CD8-positive, alpha-beta memory T cell (primary cell): ENCODE results near the gene B4GALNT4. TPM values are rescaled to one million over a fixed set of nuclear protein-coding genes. Genes with fewer than 3 reads are reported as not detected.
A peak's percentile ranks its signal among the peaks of the same experiment; 100 is the strongest.

Source experiments
- CTCF ChIA-PET: fragments of 350-600 bp; sonication (Branson Sonifier 250); formaldehyde crosslinking; loops from one replicate; lab custom pipeline; 2021; ENCODE audit warnings: antibody characterized with exemption; lab: Charles Lee
- POLR2A ChIA-PET: fragments of 350-600 bp; sonication (Branson Sonifier 250); formaldehyde crosslinking; loops from one replicate; lab custom pipeline; 2021; ENCODE audit warnings: antibody characterized with exemption; lab: Charles Lee
- DNase-seq, 5 donors: peaks; one replicate each; pipeline versions ENCODE4 v3.0.0 to v3.0.0-alpha.2; 2020 to 2022; ENCODE audit warnings: mixed read lengths in 1 of 5
- H3K27ac ChIP-seq: one replicate; pipeline ENCODE4 v1.7.0; 2013; ENCODE audit warnings: low read depth, mild to moderate bottlenecking, low read length, moderate library complexity
- H3K27me3 ChIP-seq: 2 replicates; pipeline ENCODE4 v1.7.0; 2013; ENCODE audit warnings: low read length, mild to moderate bottlenecking; ENCODE audit not compliant: insufficient read depth, poor library complexity, severe bottlenecking
- H3K36me3 ChIP-seq: 2 replicates; pipeline ENCODE4 v1.7.0; 2013; ENCODE audit warnings: mild to moderate bottlenecking, low read length, moderate library complexity; ENCODE audit not compliant: insufficient read depth
- H3K4me1 ChIP-seq: 2 replicates; pipeline ENCODE4 v1.7.0; 2013; ENCODE audit warnings: mild to moderate bottlenecking, low read length, moderate library complexity; ENCODE audit not compliant: insufficient read depth
- H3K4me3 ChIP-seq: 2 replicates; pipeline ENCODE4 v1.7.0; 2013; ENCODE audit warnings: mild to moderate bottlenecking, low read length
- H3K9me3 ChIP-seq: 2 replicates; pipeline ENCODE4 v1.7.0; 2013; ENCODE audit warnings: mild to moderate bottlenecking, low read length
- H3K27ac Mint-ChIP-seq, 8 donors: one replicate each; pipeline ENCODE4 v1.8.0; 2020 to 2021; ENCODE audit warnings: mixed read lengths in 8 of 8, mild to moderate bottlenecking in 6 of 8, inconsistent platforms in 3 of 8, moderate library complexity in 3 of 8
- H3K27me3 Mint-ChIP-seq, 2 donors: one replicate each; pipeline ENCODE4 v1.8.0; 2020 to 2021; ENCODE audit warnings: mixed read lengths in 2 of 2, mild to moderate bottlenecking in 1 of 2, moderate library complexity in 1 of 2
- H3K36me3 Mint-ChIP-seq, 3 donors: one replicate each; pipeline ENCODE4 v1.8.0; 2020 to 2021; ENCODE audit warnings: mixed read lengths in 3 of 3, inconsistent platforms in 1 of 3, mild to moderate bottlenecking in 1 of 3
- H3K4me1 Mint-ChIP-seq, 3 donors: one replicate each; pipeline ENCODE4 v1.8.0; 2020 to 2021; ENCODE audit warnings: mixed read lengths in 3 of 3, inconsistent platforms in 1 of 3, mild to moderate bottlenecking in 1 of 3
- H3K4me3 Mint-ChIP-seq, 7 donors: one replicate each; pipeline ENCODE4 v1.8.0; 2020 to 2021; ENCODE audit warnings: mixed read lengths in 7 of 7, mild to moderate bottlenecking in 6 of 7, moderate library complexity in 4 of 7, inconsistent platforms in 2 of 7
- H3K9me3 Mint-ChIP-seq, 5 donors: one replicate each; pipeline ENCODE4 v1.8.0; 2020 to 2022; ENCODE audit warnings: mixed read lengths in 5 of 5, mild to moderate bottlenecking in 3 of 5, moderate library complexity in 2 of 5, inconsistent platforms in 1 of 5
- polyA plus RNA-seq: library from polyadenylated mRNA; unstranded; fragments of 300-500 nt; fragmentation: Illumina TruSeq; gene quantifications from one replicate; pipeline ENCODE4 v1.2.3, GENCODE V29; 2021
- total RNA-seq, 2 experiments: library from RNA; stranded (reverse); gene quantifications; one replicate each; pipeline ENCODE4 v1.2.3, GENCODE V29; 2021

B4GALNT4 gene
- total and polyA plus RNA-seq, 3 experiments from 2014 or later, result 0.31 to 0.81 (median 0.47) TPM

- peaks cover 0 to 2% of the 10 kb centered on the region in 2 donors for H3K27me3 Mint-ChIP-seq
- peaks cover 9% of the 10 kb centered on the region for H3K4me1 ChIP-seq
- no peak overlapping the region for H3K4me3 Mint-ChIP-seq
- H3K36me3 Mint-ChIP-seq, result peaks cover 0 to 3% (median 0%) of the 10 kb centered on the region in 3 donors
- peaks cover 0 to 7% (median 2%) of the 10 kb centered on the region in 5 donors for H3K9me3 Mint-ChIP-seq
- ChIA-PET CTCF (no interaction called here), POLR2A (no interaction called here)
- DNase-seq, result no peak
- H3K27me3 ChIP-seq, result no peaks in the 10 kb centered on the region
- H3K4me1 Mint-ChIP-seq, result peaks cover 13 to 19% (median 18%) of the 10 kb centered on the region in 3 donors
- no peaks in the 10 kb centered on the region for H3K36me3 ChIP-seq
- no peak overlapping the region for H3K27ac ChIP-seq
- H3K9me3 ChIP-seq, result no peaks in the 10 kb centered on the region
- no peak overlapping the region for H3K27ac Mint-ChIP-seq
- no peak overlapping the region for H3K4me3 ChIP-seq
Observed at GRCh38 chr11:390175-390574, 20.9 kb downstream of the B4GALNT4 start.

- H3K4me1 Mint-ChIP-seq, result peaks cover 17 to 19% (median 18%) of the 10 kb centered on the region in 3 donors
- H3K9me3 Mint-ChIP-seq, result peaks cover 0 to 7% (median 2%) of the 10 kb centered on the region in 5 donors
- H3K9me3 ChIP-seq, result no peaks in the 10 kb centered on the region
- H3K27me3 Mint-ChIP-seq, result peaks cover 0 to 2% of the 10 kb centered on the region in 2 donors
- no peak overlapping the region for H3K4me3 ChIP-seq
- H3K36me3 ChIP-seq, result no peaks in the 10 kb centered on the region
- no peak overlapping the region for H3K27ac ChIP-seq
- POLR2A ChIA-PET, result no interaction called here
- H3K27me3 ChIP-seq, result no peaks in the 10 kb centered on the region
- H3K36me3 Mint-ChIP-seq, result peaks cover 0 to 3% (median 0%) of the 10 kb centered on the region in 3 donors
- CTCF ChIA-PET, result no interaction called here
- no peak for DNase-seq
- H3K4me3 Mint-ChIP-seq, result no peak overlapping the region
- H3K27ac Mint-ChIP-seq, result no peak overlapping the region
- H3K4me1 ChIP-seq, result peaks cover 9% of the 10 kb centered on the region
Observed at GRCh38 chr11:391117-392017, 22.1 kb downstream of the B4GALNT4 start.

- POLR2A ChIA-PET, result no interaction called here
- H3K9me3 Mint-ChIP-seq, result peaks cover 0 to 1% (median 0%) of the 10 kb centered on the region in 5 donors
- H3K27ac Mint-ChIP-seq, result no peak overlapping the region
- no peak for DNase-seq
- H3K4me1 Mint-ChIP-seq, result peaks cover 12 to 16% (median 12%) of the 10 kb centered on the region in 3 donors
- no peak overlapping the region for H3K4me3 Mint-ChIP-seq
- no peaks in the 10 kb centered on the region for H3K36me3 ChIP-seq
- H3K4me3 ChIP-seq, result no peak overlapping the region
- H3K36me3 Mint-ChIP-seq, result peaks cover 0 to under 1% (median 0%) of the 10 kb centered on the region in 3 donors
- H3K9me3 ChIP-seq, result no peaks in the 10 kb centered on the region
- H3K27ac ChIP-seq, result no peak overlapping the region
- CTCF ChIA-PET, result interaction anchor here (0.9 to 1.6 kb wide), 2 partner anchors 14 to 33 kb away, joined by 3 to 4 read pairs; no protein-coding TSS in a partner anchor
- no peaks in the 10 kb centered on the region for H3K27me3 ChIP-seq
- H3K27me3 Mint-ChIP-seq, result peaks cover 0 to 2% of the 10 kb centered on the region in 2 donors
- peaks cover 1% of the 10 kb centered on the region for H3K4me1 ChIP-seq
Observed at GRCh38 chr11:392102-392777, 22.9 kb downstream of the B4GALNT4 start.

DNA sequence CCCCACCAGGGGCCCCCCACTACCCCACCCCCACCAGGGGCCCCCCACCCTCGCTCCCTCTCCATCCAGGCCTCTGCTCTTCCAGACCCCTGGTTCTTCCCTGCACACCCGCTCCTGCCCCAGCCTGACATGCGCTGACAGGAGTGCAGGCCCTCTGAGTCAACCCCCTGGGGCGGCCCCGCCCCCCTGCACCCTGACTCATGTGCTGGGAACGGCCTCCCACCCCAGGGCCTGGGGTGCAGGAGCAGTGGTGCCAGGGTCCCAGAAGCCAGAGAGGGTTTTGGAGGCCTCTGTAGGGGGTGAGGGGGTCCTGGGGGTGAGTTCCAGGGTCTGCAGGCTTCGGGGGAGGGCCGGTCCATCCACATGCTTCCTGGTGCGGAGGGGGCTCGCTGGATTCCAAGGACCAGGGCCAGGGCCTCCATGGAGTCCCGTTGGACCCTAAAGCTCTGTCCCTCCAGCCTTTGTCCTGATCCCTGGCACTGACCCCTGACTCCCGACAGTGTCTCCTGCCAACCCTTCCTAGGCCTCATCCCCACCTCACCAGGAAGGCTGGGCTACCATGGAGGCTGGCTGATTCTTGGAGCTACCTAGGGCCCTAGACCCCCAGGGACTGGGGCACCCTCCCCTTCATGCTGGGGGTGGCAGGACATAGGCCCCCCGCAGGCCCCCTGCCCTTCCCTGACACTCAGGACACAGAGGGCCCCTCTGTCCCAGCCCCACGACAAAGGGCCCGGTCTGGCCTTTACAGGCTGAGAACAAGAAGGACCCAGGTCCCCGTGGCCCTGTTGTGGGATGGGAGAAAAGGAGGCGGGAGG, 24.1 kb downstream of the B4GALNT4 start:
- H3K27ac ChIP-seq, result peak overlapping the region; percentile 76
- H3K36me3 Mint-ChIP-seq, result no peaks in the 10 kb centered on the region
- H3K27ac Mint-ChIP-seq, result no peak overlapping the region
- POLR2A ChIA-PET, result interaction anchor here (0.5 kb wide), 1 partner anchor 12 kb away, joined by 3 read pairs; no protein-coding TSS in a partner anchor
- peaks cover 4% of the 10 kb centered on the region for H3K4me1 ChIP-seq
- peaks cover 0 to 11% (median 0%) of the 10 kb centered on the region in 3 donors for H3K4me1 Mint-ChIP-seq
- H3K9me3 ChIP-seq, result no peaks in the 10 kb centered on the region
- H3K27me3 ChIP-seq, result no peaks in the 10 kb centered on the region
- H3K27me3 Mint-ChIP-seq, result peaks cover 0 to 2% of the 10 kb centered on the region in 2 donors
- H3K4me3 ChIP-seq, result no peak overlapping the region
- no peaks in the 10 kb centered on the region for H3K36me3 ChIP-seq
- H3K9me3 Mint-ChIP-seq, result no peaks in the 10 kb centered on the region
- CTCF ChIA-PET, result interaction anchor here (0.9 to 1.6 kb wide), 2 partner anchors 13 to 34 kb away, joined by 3 to 4 read pairs; no protein-coding TSS in a partner anchor
- H3K4me3 Mint-ChIP-seq, result no peak overlapping the region
- no peak for DNase-seq

DNA sequence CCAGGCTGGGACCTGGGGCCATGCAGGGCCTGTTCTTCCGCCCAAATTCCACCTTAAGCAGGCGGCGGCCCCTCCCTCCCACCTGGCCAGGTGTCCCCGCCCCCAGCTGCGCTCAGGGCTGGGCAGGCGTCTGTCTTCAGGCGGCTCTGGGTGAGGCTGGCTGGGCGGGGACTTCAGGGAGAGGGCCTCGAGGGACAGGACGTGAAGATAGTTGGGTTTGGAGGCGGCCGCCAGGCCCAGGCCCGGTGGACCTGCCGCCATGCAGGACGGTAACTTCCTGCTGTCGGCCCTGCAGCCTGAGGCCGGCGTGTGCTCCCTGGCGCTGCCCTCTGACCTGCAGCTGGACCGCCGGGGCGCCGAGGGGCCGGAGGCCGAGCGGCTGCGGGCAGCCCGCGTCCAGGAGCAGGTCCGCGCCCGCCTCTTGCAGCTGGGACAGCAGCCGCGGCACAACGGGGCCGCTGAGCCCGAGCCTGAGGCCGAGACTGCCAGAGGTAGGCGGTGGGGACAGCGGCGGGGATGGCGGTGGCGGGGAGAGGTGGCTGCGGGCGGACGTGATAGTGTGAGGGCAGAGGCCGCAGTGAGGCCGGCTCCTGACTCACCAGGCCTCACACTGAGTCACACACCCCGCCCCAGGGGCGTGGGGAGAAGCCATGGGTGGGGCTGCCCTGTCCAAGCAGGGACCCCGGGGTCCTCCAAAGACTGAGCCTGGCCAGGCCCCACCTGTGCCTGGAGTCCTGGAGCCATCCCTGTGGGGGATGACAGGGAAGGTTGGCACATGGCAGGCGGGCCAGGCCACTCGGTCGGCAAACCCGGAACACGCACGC, 24.9 kb downstream of the B4GALNT4 start, which contains the start of gene PKP3:
Gene PKP3, plus strand, starts transcription at position 176 of the 824 bp plus-strand sequence. Its CDS starts 84 bp downstream, at position 260.
- no peaks in the 10 kb centered on the region for H3K36me3 ChIP-seq
- CTCF ChIA-PET, result no interaction called here
- peaks cover 0 to 2% of the 10 kb centered on the region in 2 donors for H3K27me3 Mint-ChIP-seq
- H3K4me1 ChIP-seq, result peaks cover 4% of the 10 kb centered on the region
- POLR2A ChIA-PET, result no interaction called here
- peak within 1 kb of the TSS in 1 of 7 donors; percentile 71 for H3K4me3 Mint-ChIP-seq
- H3K9me3 ChIP-seq, result no peaks in the 10 kb centered on the region
- H3K27ac Mint-ChIP-seq, result no peak within 1 kb of the TSS
- no peaks in the 10 kb centered on the region for H3K36me3 Mint-ChIP-seq
- peak within 1 kb of the TSS; percentile 76 for H3K27ac ChIP-seq
- H3K9me3 Mint-ChIP-seq, result no peaks in the 10 kb centered on the region
- no peak within 1 kb of the TSS for H3K4me3 ChIP-seq
- DNase-seq, result no peak
- H3K27me3 ChIP-seq, result no peaks in the 10 kb centered on the region
- H3K4me1 Mint-ChIP-seq, result peaks cover 0 to 11% (median 0%) of the 10 kb centered on the region in 3 donors

DNA sequence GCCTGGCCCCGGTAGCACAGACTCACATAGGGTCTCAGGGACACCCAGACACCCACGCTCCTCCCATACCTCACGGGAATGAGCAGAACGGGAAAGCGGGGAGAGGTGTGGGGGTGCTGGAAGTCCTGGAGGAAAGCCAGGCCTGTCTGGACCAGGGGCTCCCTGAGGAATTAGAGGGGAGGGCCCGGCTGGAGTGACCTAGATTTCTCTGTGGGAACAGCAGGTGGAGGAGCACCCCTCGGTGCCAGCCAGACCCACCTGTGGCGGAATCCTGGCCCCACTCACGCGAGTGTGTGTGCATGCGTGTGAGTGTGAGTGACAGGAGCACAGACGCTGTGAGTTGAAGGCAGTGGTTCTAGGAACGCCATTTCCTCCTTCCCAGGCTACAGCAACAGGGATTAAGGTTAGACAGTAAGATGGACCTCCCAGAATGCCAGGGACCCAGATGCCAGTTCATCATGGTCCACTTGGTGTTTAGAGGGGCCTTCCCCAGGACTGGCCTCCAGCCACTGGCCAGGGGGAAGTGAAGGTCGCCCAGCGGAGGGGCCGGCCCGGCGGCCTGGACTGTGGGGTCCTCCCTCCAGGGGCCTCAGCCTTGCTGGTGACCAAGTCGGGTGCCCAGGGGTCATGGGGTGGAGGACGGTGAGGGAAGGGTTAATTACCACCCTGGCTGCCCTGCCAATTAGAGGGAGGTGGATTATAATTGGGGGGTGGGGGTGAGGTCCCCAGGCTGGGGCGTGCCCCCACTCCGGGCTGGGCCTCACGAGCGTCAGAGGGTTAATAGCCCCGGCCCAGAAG, 25.8 kb downstream of the B4GALNT4 start:
- H3K4me1 Mint-ChIP-seq, result peaks cover 0 to 11% (median 0%) of the 10 kb centered on the region in 3 donors
- H3K27me3 ChIP-seq, result no peaks in the 10 kb centered on the region
- no peaks in the 10 kb centered on the region for H3K36me3 ChIP-seq
- no peak overlapping the region for H3K4me3 ChIP-seq
- H3K36me3 Mint-ChIP-seq, result no peaks in the 10 kb centered on the region
- ChIA-PET POLR2A (no interaction called here), CTCF (interaction anchor here (2.0 kb wide), 1 partner anchor 12 kb away, joined by 6 read pairs; no protein-coding TSS in a partner anchor)
- no peak for DNase-seq
- no peaks in the 10 kb centered on the region for H3K9me3 Mint-ChIP-seq
- H3K27ac ChIP-seq, result peak overlapping the region; percentile 76
- no peaks in the 10 kb centered on the region for H3K9me3 ChIP-seq
- peaks cover 0 to 2% of the 10 kb centered on the region in 2 donors for H3K27me3 Mint-ChIP-seq
- H3K27ac Mint-ChIP-seq, result no peak overlapping the region
- peak overlapping the region in 1 of 7 donors; percentile 71 for H3K4me3 Mint-ChIP-seq
- peaks cover 4% of the 10 kb centered on the region for H3K4me1 ChIP-seq
